ENCODE results near the gene L3MBTL3.

The L3MBTL3 gene

DNA sequence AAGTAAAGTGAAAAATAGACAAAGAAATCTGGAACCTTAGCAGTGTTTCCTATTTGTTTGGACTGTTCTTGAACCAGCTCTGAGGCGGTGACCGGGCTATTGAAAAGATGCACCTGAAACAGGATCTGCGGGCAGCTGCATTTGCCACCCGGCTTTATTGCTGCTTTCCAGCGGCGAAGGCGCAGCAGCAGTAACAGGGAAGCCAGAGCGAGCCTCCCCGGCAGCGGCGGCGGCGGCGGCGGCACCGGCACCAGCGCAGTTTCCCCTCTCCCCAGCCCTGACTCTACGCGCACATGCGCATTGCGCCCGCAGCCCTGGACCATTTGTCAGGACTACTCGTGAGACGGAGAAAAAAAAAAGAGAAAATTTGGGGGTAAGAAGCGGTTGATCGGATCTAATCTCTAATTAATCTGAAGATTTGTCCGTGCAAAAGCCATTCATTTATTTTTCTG is at the start of gene L3MBTL3:
Gene L3MBTL3, plus strand, starts transcription at position 290 of the 452 bp plus-strand sequence. CDS start 24,119 bp downstream, outside the sequence.
- peak; percentile 95 for FAIRE-seq
- peak; percentile 77 for DNase-seq (ENCODE audit: insufficient read length, low spot score)

DNA sequence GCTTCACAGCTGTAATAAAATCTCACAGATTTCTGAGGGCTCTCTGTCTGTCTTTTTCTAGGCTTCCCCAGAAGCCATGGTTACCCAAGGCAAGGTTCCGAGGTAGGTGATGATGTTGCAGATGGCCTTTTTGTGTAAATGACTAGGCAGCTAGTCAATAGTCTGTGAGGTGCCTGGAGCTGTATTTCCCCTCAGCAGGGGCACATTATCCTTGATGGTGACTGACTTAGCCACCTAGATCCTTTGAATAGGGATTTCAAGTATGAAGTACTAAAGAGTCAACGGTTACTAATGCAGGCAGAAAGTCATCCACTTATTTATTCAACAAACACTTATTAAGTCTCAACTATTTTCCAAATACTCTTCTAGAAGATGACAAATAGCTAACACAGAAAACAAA is 49.3 kb upstream of the L3MBTL3 start:
- no peak for DNase-seq (ENCODE audit: insufficient read length, low spot score)
- FAIRE-seq = no peak

DNA sequence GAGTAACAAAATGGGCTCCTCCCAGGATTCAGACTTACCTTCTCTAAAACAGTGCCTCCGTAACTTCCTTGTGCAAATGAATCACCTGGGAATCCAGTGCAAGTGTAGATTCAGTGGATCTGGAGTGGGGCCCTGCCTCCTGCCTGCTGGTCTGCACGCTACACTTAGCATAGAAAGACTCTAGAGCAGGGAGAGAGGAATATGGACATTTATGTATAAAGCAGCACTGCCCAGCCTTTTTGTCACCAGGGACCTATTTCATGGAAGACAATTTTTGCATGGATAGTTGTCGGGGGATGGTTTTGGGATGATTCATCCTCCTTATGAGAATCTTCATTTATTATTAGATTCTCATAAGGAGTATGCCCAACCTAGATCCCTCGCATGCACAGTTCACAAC is 42.3 kb upstream of the L3MBTL3 start:
- no peak for DNase-seq (ENCODE audit: insufficient read length, low spot score)
- FAIRE-seq = no peak

DNA sequence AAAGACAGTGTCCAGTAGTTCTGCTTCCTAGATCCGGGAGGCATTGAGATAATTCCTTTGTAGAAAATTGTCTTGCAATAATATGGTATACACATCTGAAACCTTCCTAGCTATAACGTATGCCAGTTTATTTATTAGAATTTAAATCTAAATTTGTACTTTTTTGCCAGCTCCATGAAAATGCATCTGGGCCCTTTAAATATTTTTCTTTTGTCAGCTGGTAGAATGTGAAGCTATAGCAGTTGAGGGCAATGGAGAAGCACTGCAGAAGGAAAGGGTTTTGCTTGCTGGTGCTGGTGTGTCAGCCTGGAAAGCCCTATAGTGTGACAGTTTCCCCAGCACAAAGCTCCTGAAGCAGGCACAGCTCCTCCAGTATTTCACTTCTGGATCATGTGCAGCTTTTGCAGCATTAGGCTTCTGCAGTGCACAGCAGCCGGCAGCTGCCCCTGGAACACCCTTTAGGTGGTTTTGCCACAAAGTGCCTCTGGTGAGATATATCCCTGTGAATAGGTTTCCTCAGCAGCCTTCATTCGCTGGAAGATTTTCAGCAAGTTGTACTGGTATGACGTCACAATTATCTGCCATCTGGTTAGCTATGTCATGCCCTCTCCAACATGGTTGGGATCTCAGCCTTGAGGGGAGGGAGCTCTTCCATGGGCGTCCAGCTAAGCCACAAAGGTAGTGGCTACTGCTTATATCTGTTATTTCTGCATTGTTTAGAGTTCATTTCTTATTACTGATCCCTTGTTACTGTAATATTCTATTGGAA is 40.0 kb upstream of the L3MBTL3 start:
- FAIRE-seq (no peak), DNase-seq (ENCODE audit: insufficient read length, low spot score) (no peak)

DNA sequence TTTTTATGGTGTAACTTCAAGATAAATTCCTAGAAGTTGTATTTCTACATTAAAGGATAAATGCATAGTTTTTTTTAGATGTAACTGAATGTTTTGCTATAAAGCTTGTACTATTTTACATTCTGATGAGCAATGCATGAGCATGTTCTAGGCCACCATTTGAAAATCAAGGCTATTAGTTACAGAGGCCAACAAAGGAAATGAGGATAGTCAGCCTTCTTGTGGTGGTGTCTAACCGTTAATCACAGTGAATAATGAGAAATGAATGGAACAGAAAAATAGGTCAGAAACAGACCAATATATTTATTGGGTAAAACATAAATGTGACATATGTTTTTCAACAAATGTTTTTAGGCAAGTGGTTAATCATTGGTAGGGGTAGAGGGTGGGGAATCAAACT is 37.6 kb upstream of the L3MBTL3 start:
- FAIRE-seq (no peak), DNase-seq (ENCODE audit: insufficient read length, low spot score) (no peak)

DNA sequence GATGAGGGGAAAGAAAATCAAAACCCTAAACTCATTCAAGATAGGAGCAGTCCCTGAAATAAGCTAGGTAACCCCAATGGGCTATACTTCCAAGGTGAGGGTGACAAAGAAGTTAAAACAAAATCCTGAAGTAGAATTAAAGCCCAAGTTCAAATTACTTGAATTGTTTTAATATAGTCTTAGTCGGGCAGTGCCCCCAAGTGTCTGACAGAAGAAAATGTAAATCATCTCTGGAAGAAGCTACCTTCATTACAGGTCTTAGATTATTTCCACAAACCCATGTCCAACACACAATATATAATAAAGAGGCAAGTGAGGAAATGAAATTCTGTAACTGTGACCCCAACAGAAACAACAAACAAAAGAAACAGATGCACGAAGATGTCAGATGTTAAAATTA is 36.8 kb upstream of the L3MBTL3 start:
- FAIRE-seq = no peak
- DNase-seq (ENCODE audit: insufficient read length, low spot score) = no peak

DNA sequence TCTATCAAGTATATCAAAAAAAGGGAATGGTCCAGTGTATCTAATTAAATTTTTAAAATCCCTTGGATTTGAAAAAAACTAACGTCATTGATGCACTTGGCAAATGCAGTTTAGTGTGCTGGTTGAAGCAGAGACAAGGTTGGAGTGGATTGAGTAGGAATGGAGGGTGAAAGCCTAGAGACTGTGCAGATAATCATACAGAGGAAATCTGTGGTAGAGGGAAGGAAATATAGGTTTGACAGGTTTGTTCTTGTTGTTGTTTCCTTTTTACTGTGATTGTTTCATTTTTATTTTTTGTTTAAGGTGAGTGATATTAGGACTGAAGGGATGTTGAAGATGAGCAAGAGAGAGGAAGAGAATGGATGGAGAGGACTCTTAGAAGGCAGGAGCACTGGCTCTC is 29.0 kb upstream of the L3MBTL3 start:
- DNase-seq (ENCODE audit: insufficient read length, low spot score) (no peak), FAIRE-seq (peak; percentile 26)

DNA sequence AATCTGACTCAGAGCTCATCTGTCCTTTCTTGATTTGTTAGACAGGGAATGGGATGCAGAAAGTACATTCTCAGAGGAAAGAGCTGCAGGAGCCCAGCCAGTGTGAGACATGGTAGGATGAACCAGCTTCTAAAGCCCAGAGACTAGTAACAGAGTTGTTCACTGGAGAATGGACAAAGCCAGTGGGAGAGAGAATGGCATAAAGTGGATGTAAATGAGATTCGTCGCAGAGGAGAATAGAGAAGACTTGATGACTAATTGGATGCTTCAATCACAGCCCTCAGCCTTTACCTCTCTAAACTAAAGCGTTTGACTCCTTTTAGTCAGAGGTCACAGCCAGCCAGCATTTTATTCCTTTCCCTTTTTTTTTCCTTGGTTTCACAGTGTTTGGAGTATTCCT is 25.5 kb upstream of the L3MBTL3 start:
- DNase-seq (ENCODE audit: insufficient read length, low spot score) = no peak
- no peak for FAIRE-seq

DNA sequence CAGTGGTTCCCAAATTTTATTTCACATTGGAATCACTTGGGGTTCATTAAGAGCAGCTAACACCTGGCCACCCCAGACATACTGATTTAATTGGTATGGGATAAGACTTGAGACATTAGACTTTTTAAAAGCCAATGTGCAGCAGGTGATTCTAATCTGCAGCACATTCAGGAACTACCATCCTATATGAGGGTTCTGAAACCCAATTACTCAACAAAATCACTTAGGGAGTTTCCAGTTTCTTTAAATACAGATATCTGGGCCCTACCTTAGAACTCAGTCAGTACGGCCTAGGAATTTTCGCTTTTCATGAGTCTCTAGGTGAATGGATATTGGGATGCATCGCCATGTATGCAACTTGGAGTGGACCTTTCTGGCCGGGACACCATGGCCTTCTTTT is 24.0 kb upstream of the L3MBTL3 start:
- FAIRE-seq (no peak), DNase-seq (ENCODE audit: insufficient read length, low spot score) (no peak)

DNA sequence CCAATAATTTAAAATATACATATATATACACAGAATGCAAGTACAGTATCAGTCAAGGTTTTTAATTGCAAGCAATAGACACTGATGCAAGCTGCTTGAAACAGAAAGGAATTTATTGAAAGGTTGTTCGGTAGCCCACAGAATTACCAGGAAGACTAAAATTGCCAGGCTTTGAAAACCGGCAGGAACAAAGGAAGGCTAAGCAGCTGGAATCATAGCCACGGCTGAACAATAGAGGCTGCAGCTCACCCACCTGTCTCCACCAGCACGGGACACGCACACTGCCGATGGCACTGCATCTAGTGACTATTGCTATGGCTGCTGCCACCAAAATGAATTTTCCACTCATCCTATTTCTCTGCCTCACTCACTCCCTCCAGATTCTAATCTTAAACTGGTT is 22.0 kb upstream of the L3MBTL3 start:
- FAIRE-seq = no peak
- DNase-seq (ENCODE audit: insufficient read length, low spot score) = no peak

DNA sequence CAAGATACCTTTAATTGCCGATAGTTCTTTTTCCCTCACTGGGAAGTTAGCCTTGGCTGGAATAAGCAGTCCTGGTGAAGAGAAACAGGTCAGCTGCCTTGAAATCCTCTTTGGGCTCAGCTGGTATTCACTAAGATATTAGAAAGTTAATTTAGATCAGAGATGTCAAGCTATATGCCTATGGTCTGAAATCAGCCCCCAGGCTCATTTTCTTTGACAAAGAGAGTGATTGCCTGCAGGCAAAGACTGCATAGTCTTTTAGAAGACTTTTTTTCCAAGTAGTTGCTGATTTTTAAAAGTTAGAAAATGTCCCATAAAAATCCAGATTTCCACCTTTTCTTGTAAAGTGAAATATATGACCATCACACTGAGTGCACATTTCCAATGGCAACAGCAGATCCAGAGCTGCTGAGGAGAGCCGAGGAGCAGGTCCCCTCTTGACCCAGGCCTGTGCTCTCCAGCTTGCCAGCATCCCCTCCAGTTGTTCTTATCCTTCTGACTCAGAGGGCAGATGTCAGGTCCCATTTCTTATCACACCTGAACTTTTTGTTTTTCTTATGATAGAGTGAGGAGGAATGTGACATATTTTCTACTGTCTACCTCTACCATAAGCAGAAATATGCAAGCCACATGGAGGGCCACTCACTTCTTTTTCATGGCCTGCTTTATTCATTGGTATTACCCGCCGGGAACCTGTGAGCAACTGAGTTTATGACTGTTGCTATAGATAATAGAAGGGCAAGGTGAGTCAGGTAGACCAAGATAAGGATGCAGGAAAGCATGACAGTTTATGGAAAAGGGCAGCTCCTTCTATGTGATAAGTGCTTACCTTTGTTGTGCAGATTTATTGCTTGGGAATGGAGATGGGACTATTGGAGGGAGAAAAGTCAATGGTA is 17.6 kb upstream of the L3MBTL3 start:
- FAIRE-seq = no peak
- DNase-seq (ENCODE audit: insufficient read length, low spot score) = no peak

DNA sequence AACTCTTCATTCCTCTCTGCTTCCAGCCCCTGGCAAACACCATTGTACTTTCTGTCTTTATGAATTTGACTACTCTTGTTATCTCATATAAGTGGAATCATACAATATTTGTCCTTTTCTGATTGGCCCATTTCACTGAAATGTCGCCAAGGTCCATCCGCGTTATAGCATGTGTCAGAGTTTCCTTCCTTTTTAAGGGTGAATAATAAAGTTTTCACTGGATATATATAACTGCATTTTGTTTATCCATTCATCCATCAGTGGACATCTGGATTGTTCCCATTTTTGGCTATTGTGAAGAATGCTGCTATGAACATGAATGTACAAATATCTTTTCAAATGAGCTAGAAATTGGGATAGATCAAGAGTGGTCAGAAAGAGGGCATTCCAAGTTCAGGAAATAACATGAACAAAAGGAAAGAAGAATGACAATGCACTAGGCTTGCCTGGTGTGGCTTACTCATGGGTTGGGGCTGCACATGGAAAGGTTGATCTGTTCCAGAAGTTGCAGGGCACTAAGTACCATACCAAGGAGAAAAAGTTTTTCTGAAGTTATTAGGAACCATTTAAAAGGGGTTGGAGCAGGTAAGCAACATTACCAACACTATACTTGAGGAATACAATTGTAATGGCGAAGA is 10.0 kb upstream of the L3MBTL3 start:
- FAIRE-seq = no peak
- no peak for DNase-seq (ENCODE audit: insufficient read length, low spot score)

DNA sequence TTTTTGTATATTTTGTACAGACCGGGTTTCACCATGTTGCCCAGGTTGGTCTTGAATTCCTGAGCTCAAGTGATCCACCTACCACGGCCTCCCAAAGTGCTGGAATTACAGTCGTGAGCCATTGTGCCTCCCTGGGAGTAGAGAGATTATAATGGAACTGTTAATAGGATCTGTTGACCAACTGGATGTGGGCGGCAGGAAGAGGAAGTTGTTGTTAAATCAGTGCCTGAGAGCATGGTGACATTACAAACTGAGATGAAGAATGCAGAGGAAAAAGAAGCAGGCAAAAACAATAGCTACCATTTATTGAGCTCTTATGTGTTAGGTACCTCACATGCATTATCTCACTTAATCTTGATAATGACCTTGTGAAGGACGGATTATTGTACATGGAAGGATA is 9.2 kb upstream of the L3MBTL3 start:
- DNase-seq (ENCODE audit: insufficient read length, low spot score) = no peak
- no peak for FAIRE-seq

DNA sequence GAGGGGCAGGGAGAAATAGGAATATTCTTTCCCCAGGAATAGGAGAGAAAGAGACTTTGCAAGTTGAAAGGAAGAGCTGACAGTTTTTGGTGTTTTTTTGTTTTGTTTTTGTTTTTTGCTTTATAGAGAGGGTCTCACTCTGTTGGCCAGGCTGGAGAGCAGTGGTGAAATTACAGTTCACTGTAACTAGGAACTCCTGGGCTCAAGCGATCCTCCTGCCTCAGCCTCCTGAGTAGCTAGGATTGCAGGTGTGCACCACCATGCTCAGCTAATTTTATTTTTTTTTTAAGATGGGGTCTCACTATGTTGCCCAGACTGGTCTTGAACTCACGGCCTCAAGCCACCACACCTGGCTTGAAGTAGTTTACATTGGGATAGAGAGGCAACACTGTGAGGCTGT is 8.0 kb upstream of the L3MBTL3 start:
- FAIRE-seq (no peak), DNase-seq (ENCODE audit: insufficient read length, low spot score) (no peak)

DNA sequence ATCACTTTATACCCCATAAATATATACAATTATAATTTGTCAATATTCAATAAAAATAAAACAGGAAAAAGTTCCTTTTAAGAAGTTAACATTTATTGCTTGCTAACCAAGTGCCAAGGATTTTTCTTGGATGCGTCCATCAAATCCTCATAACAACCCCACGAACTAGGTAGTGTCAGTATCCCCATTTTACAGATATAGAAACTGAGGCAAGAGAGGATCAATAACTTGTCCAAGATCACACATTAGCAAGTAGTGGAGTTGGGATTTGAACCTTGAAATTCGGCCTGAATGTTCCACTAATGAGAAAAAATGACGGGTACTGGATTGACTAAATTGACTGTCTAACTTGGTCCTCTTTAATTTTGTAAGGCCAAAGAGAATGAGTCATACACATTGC is 5.7 kb upstream of the L3MBTL3 start:
- FAIRE-seq (no peak), DNase-seq (ENCODE audit: insufficient read length, low spot score) (no peak)

DNA sequence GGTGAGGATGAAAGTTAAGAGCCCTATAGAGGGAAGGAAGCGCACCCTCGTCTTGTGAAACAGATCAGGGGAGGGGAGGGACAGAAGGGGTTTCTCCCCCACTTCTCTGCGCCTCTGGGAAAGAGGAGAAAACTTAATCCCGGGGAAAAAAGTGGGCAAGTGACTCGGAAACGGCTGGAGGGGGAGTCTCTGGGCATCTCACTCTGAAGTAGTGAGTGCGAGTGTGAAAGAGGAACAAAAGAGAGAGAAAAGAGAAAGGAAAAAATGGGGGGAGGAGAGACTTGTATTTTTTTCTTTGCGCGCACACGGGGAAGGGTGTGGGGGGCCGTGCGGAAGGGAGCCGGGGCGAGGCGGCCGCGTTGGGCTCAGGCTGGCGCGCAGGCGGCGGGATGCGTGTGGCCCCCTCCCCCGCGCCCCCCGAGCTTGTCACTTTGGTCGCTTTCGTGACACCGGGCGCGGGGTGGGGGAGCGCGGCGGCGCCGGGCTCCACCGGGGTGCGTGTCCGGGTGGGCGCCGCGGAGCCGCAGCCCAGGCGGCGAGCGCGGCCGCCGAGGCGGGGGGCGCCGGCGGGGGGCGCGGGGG is 454 bp downstream of the L3MBTL3 start:
- peak; percentile 26 for DNase-seq (ENCODE audit: insufficient read length, low spot score)
- no peak for FAIRE-seq

DNA sequence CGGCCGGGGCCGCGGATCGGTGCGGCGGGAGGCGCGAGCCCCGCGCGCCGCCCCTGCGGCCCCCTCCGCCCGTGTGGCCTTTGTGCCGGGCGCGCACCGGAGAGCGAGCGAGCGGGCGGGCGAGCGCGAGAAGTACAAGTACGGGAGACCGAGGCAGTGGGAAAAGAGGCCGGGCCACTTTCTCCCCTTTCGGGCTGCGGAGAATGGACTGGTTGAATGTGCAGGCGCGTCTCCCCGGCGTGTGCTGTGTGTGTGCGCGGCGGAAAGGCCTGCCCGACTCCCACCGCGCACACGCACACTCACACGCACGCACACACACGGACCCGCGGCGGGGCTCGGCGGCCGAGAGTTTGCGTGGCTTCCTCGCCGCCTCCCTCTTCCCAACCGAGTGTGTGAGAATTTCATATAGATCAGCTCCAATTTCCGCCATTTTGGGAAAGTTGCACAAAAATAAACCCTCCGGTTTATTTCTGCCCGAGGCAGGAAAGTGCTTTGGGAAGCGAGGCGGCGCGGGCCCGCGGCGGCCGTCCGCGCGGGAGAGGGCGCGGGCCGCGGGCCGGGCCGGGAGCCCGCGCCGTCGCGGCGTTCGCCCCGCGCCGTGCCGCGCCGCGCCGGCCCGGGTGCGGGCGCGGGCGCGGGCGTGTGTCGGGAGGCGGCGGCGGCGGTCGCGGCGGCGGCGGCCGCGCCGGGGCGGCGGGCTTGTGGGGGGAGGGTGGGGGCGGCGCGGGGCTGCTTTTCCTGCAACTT is 1.1 kb downstream of the L3MBTL3 start:
- FAIRE-seq (no peak), DNase-seq (ENCODE audit: insufficient read length, low spot score) (peak; percentile 46)

DNA sequence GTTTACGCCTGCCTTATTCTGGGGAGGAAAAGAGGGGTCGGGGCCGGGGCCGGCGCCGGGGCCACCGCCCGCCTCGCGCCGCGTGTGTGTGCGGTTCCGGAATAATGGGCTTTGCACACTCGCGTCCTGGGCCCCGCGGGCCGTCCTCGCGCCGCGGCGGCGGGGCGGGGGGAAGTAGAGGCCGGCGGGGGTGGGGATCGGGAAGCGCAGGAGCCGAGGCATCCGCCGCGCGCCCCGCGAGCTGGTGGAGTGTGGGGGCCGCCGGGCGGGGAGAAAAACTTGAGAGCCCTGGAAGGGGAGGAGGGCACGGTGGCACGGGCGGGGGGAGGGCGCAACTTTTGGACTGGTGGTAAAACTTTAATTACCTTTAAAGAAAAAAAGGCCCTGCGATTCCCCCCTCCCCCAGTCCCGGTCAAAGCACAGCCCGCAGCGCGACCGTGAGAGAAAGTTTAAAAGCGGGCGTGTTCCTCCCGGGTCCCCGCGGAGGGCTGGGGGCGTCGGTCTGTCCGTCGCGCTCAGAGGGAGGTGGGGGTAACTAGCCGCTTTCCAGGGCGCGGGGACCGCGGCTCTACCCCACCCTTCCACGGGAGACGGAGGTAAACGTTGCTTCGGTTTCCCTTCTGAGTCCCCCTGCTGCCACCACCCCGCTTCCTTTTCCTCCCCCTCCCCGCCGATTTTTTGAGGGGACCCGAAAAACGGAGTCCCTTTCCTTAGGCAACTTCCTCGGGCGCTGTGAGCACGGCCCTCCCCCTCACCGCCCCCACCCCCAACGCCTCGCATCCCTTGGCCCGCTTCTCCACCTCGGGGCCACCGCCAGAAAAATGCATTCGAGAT is 1.9 kb downstream of the L3MBTL3 start:
- DNase-seq (ENCODE audit: insufficient read length, low spot score) = peak; percentile 27

DNA sequence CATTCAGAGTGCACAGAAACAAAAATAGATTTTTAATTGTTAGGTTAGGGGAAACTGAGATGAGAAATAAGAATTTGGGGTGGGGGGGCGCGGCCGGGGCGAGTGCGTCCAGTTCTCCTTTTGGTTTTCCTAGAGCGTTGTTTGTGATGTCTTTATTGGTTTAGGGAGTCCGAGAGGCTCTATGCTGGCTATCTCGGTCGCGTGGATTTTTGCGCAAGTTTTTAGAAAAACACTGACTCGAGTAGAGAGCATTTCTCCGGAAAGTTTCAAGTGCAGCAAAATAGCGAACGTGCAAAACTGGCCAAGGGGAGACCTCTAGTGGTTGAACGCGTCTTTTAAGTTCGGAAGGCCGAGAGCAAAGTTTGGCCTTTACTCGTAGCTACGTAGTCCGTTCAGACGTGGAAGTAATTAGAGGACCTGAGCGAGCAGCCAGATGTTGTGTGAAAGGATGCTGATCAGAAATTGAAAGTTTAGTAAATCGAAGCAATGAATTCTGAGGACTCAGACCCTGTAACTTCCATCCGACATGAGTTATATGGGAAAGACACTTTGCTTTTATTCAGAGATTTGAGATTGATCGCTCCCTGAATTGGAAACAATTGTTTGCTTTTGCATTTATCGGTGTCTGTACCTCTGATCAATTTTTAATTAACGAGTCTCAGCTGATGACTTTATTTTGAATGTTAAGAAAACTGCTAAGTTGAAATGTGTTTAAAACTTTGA is 2.7 kb downstream of the L3MBTL3 start:
- DNase-seq (ENCODE audit: insufficient read length, low spot score) (peak; percentile 44), FAIRE-seq (peak; percentile 97)

More for the DNA sequence above, 1.9 kb downstream of the L3MBTL3 start:
- no peak for FAIRE-seq

Data from GM19239 (cell line).